MCF 10A (cell line): ENCODE data around the gene HDLBP. TPM values are rescaled to one million over a fixed set of nuclear protein-coding genes. Genes with fewer than 3 reads are reported as not detected.

Experiments
- Bru-seq: library from RNA; stranded (reverse); fragments of 400-500 nt; gene quantifications from one replicate; lab custom pipeline; 2021; lab: Mats Ljungman, UMichigan
- BruChase-seq, 2 experiments: library from RNA; stranded (reverse); fragments of 400-500 nt; gene quantifications; one replicate each; lab custom pipeline; 2021; lab: Mats Ljungman, UMichigan
- BruUV-seq: library from RNA; stranded (reverse); fragments of 400-500 nt; replicated peaks from 2 replicates; lab custom pipeline; 2021; lab: Mats Ljungman, UMichigan
- CTCF ChIA-PET: fragments of 300-600 bp; sonication (Branson Sonifier 250); formaldehyde crosslinking; extraction: SDS; loops from one replicate; lab custom pipeline; 2021; ENCODE audit warnings: antibody characterized with exemption, inconsistent platforms; lab: Yijun Ruan, JAX
- POLR2A ChIA-PET: fragments of 300-600, 350-650 bp; sonication (Branson Sonifier 250); formaldehyde crosslinking; extraction: SDS; loops from one replicate; lab custom pipeline; 2020; ENCODE audit warnings: antibody characterized with exemption, inconsistent platforms; lab: Yijun Ruan, JAX
- DNase-seq: peaks from one replicate; pipeline ENCODE4 v3.0.0-alpha.2; 2018; ENCODE audit not compliant: unreplicated experiment
- H3K27ac Mint-ChIP-seq: one replicate; pipeline ENCODE4 v1.8.0; 2022; ENCODE audit warnings: mild to moderate bottlenecking, low read depth, mixed read lengths; ENCODE audit not compliant: unreplicated experiment
- H3K27me3 Mint-ChIP-seq: one replicate; pipeline ENCODE4 v1.8.0; 2022; ENCODE audit warnings: mixed read lengths; ENCODE audit not compliant: insufficient read depth, unreplicated experiment
- H3K36me3 Mint-ChIP-seq: one replicate; pipeline ENCODE4 v1.8.0; 2022; ENCODE audit warnings: mild to moderate bottlenecking, moderate library complexity, mixed read lengths; ENCODE audit not compliant: insufficient read depth, unreplicated experiment
- H3K4me1 Mint-ChIP-seq: one replicate; pipeline ENCODE4 v1.8.0; 2022; ENCODE audit warnings: mixed read lengths; ENCODE audit not compliant: insufficient read depth, unreplicated experiment
- H3K4me3 Mint-ChIP-seq: one replicate; pipeline ENCODE4 v1.8.0; 2022; ENCODE audit warnings: mild to moderate bottlenecking, moderate library complexity, mixed read lengths; ENCODE audit not compliant: unreplicated experiment
- H3K9me3 Mint-ChIP-seq: one replicate; pipeline ENCODE4 v1.8.0; 2022; ENCODE audit warnings: mixed read lengths; ENCODE audit not compliant: unreplicated experiment
- intact Hi-C: fragments of 100-400 bp; cut with micrococcal nuclease; formaldehyde crosslinking; loops from 2 replicates; pipeline ENCODE4 v1.14.1; 2022
- long read RNA-seq: library from polyadenylated mRNA; stranded (forward); transcript quantifications from one replicate; pipeline ENCODE4 v2.0.0, GENCODE V29; 2022
- total RNA-seq: library from RNA; stranded (reverse); gene quantifications from 2 replicates; pipeline ENCODE4 v1.2.3, GENCODE V29; 2022
- TF ChIP-seq, protein P1 (sequence below): fragments of 200-600 bp; IDR thresholded peaks from one replicate; pipeline ENCODE4 v1.8.0; 2022; ENCODE audit warnings: antibody characterized with exemption, mild to moderate bottlenecking; ENCODE audit not compliant: unreplicated experiment

Gene HDLBP, protein sequence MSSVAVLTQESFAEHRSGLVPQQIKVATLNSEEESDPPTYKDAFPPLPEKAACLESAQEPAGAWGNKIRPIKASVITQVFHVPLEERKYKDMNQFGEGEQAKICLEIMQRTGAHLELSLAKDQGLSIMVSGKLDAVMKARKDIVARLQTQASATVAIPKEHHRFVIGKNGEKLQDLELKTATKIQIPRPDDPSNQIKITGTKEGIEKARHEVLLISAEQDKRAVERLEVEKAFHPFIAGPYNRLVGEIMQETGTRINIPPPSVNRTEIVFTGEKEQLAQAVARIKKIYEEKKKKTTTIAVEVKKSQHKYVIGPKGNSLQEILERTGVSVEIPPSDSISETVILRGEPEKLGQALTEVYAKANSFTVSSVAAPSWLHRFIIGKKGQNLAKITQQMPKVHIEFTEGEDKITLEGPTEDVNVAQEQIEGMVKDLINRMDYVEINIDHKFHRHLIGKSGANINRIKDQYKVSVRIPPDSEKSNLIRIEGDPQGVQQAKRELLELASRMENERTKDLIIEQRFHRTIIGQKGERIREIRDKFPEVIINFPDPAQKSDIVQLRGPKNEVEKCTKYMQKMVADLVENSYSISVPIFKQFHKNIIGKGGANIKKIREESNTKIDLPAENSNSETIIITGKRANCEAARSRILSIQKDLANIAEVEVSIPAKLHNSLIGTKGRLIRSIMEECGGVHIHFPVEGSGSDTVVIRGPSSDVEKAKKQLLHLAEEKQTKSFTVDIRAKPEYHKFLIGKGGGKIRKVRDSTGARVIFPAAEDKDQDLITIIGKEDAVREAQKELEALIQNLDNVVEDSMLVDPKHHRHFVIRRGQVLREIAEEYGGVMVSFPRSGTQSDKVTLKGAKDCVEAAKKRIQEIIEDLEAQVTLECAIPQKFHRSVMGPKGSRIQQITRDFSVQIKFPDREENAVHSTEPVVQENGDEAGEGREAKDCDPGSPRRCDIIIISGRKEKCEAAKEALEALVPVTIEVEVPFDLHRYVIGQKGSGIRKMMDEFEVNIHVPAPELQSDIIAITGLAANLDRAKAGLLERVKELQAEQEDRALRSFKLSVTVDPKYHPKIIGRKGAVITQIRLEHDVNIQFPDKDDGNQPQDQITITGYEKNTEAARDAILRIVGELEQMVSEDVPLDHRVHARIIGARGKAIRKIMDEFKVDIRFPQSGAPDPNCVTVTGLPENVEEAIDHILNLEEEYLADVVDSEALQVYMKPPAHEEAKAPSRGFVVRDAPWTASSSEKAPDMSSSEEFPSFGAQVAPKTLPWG (N-terminal part only)
- total RNA-seq (670 and 743 TPM in 2 replicates), Bru-seq, nascent RNA (percentile 90 among the genes with signal in this experiment), BruChase-seq, experiment 1, labeled RNA remaining after a 6-hour chase (percentile 96 among the genes with signal in this experiment), BruChase-seq, experiment 2, labeled RNA remaining after a 2-hour chase (percentile 95 among the genes with signal in this experiment)
- long read RNA-seq, full-length matches to known transcripts: 807 of 1,140 reads
- long read RNA-seq, partial matches to known transcripts: 133 of 1,140 reads
- long read RNA-seq, other reads (novel, unspliced or antisense): 200 of 1,140 reads

DNA sequence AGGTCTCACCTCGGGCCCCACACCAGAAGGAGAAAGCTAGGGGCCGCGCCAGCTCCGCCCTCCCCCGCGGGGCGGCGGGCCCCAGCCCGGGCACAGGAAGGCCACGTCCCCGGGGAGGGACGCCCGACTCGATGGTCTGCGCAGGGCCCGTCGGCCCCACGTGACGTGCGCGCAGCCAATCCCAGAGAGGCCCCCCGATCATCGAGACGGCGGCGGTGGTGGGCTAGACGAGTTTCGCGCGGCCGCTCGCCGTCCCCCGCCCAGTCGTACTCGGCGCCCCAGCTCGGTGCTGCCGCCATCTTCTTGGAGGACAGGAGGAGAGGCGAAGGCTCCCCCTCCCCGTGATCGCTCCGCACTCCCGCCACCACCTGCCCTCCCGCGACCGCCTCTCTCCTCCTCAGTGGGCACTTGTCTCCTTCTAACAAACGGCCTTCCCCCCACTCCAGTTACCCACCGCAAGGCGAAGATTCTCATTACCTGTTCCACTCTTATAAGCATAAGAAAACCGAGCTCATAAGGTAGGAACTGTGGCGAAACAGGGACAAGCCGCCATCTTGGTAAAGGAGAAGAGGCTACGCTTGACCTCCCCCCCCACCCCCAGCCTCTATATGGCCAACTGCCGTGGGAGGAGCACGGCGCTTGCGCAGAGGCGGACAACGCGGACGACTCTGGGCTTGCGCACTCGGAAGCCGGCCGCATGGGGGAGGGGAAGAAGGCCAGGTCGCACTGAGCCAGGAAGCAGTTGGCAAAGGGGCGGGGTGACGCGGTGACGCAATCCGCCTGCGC lies at the start of gene HDLBP:
Gene HDLBP, minus strand, starts transcription at position 580 of the 786 bp plus-strand sequence. CDS start 48,803 bp downstream, outside the sequence.
- peak within 1 kb of the TSS; percentile 100 for H3K27ac Mint-ChIP-seq
- peaks cover 38% of the 10 kb centered on the region for H3K4me1 Mint-ChIP-seq
- BruUV-seq: no TSS peak
- ChIA-PET CTCF (interaction anchor here (0.6 to 2.4 kb wide), 8 partner anchors 9 to 418 kb away, joined by 3 to 10 read pairs (median 4); partner anchors contain the start of gene PPP1R7), POLR2A (interaction anchor here (0.8 to 13.7 kb wide), 22 partner anchors 9 to 729 kb away, joined by 3 to 263 read pairs (median 5); partner anchors contain the start of genes CAPN10, DTYMK and ING5)
- no peaks in the 10 kb centered on the region for H3K27me3 Mint-ChIP-seq
- H3K9me3 Mint-ChIP-seq: no peaks in the 10 kb centered on the region
- DNase-seq: peak; percentile 98
- peaks cover 30% of the 10 kb centered on the region for H3K36me3 Mint-ChIP-seq
- TF ChIP-seq, protein P1, sequence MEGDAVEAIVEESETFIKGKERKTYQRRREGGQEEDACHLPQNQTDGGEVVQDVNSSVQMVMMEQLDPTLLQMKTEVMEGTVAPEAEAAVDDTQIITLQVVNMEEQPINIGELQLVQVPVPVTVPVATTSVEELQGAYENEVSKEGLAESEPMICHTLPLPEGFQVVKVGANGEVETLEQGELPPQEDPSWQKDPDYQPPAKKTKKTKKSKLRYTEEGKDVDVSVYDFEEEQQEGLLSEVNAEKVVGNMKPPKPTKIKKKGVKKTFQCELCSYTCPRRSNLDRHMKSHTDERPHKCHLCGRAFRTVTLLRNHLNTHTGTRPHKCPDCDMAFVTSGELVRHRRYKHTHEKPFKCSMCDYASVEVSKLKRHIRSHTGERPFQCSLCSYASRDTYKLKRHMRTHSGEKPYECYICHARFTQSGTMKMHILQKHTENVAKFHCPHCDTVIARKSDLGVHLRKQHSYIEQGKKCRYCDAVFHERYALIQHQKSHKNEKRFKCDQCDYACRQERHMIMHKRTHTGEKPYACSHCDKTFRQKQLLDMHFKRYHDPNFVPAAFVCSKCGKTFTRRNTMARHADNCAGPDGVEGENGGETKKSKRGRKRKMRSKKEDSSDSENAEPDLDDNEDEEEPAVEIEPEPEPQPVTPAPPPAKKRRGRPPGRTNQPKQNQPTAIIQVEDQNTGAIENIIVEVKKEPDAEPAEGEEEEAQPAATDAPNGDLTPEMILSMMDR: peak; percentile 25
- H3K4me3 Mint-ChIP-seq: peak within 1 kb of the TSS; percentile 98
- intact Hi-C loops: loop anchor here (2.0 kb wide), 2 partner anchors 22 to 42 kb away; no protein-coding TSS in a partner anchor

DNA sequence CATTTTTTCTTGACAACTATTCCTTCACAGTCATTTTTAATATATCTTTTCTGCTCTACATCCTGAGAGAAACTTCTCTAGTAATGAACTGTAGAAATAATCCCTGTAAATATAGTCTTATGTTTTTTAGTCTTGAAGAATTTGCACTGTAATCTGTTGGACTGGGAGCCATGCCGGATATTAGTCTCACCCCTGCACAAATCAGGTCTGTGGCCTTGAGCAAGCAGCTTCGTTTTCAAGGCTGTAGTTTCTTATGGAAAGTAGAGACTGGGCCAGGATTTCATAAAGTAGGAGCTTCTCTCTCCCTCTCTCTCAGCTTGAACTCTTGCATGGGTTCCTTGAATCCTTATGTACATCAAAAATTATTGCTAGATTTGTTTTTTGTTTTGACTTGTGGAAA lies 49.3 kb upstream of the HDLBP start:
- intact Hi-C loops: no loop called here
- Mint-ChIP-seq H3K4me1 (peaks cover 5% of the 10 kb centered on the region), H3K4me3 (no peak overlapping the region), H3K36me3 (peaks cover 6% of the 10 kb centered on the region), H3K27ac (no peak overlapping the region), H3K27me3 (no peaks in the 10 kb centered on the region), H3K9me3 (no peaks in the 10 kb centered on the region)
- DNase-seq: no peak
- no TSS peak for BruUV-seq
- CTCF ChIA-PET: no interaction called here
- POLR2A ChIA-PET: no interaction called here
- TF ChIP-seq, protein P1: no peak

DNA sequence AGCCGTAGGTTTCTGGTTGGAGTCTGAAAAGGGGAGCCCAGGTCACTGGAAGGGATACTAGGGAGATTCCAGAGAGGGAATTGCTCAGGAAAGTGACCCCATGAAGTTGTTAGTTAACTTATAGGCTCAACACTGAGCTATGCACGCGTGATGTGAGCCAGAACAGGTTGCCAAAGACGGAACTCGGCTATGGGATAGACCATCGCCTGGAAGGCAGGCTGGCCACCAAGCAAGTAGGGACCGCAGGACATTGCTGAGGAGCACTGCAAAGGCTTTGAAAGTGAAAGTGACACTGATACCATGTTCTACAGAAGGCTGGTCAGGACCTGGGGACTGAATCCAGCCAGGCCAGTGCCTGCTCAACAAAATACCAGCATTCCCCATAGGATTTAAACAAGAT lies 48.0 kb upstream of the HDLBP start:
- ChIA-PET CTCF (no interaction called here), POLR2A (no interaction called here)
- Mint-ChIP-seq H3K9me3 (no peaks in the 10 kb centered on the region), H3K4me3 (no peak overlapping the region), H3K27me3 (no peaks in the 10 kb centered on the region), H3K27ac (no peak overlapping the region), H3K4me1 (peaks cover 14% of the 10 kb centered on the region), H3K36me3 (peaks cover 6% of the 10 kb centered on the region)
- BruUV-seq: no TSS peak
- TF ChIP-seq, protein P1: no peak
- DNase-seq: no peak
- intact Hi-C loops: no loop called here
